PFSK-1 (cell line): ENCODE data around the gene FAM181A.

Source experiments
- FOXP2 ChIP-seq: optimal IDR thresholded peaks from 2 replicates; pipeline ENCODE3; 2011; ENCODE audit warnings: borderline replicate concordance, control low read depth, inconsistent platforms; ENCODE audit not compliant: insufficient read depth; ENCODE audit errors: extremely low read length, extremely low read depth
- POLR2AphosphoS5 ChIP-seq: IDR thresholded peaks from 2 replicates; pipeline ENCODE4 v1.6.1; 2012; ENCODE audit warnings: low read depth, mild to moderate bottlenecking, control low read depth, low read length, moderate library complexity
- REST ChIP-seq, 2 experiments: IDR thresholded peaks; 2 replicates each; pipeline versions ENCODE4 v1.6.1 to v1.8.0; 2011 to 2012; ENCODE audit warnings: low read depth in 2 of 2, low read length in 2 of 2, control low read depth in 1 of 2, inconsistent platforms in 1 of 2, mild to moderate bottlenecking in 1 of 2, moderate library complexity in 1 of 2; ENCODE audit not compliant: insufficient read depth in 1 of 2
- SIN3A ChIP-seq: IDR thresholded peaks from 2 replicates; pipeline ENCODE4 v1.6.1; 2012; ENCODE audit warnings: mild to moderate bottlenecking, low read length, moderate library complexity, borderline replicate concordance; ENCODE audit not compliant: insufficient read depth
- TAF1 ChIP-seq: IDR thresholded peaks from 2 replicates; pipeline ENCODE4 v1.6.1; 2012; ENCODE audit warnings: low read length, control low read depth, borderline replicate concordance; ENCODE audit not compliant: insufficient read depth

FAM181A gene

GRCh38 chr14:93957751-93958566 is 30.8 kb downstream of the FAM181A start:
- TF ChIP-seq TAF1 (no peak), SIN3A (no peak), REST (IDR thresholded peaks at IDR 0.05; ENCODE audit: insufficient read depth in 1 of 2, low read depth in 2 of 2, low read length in 2 of 2) (no peak), FOXP2 (no peak), POLR2AphosphoS5 (no peak)

- TF ChIP-seq TAF1 (no peak), REST (IDR thresholded peaks at IDR 0.05; ENCODE audit: insufficient read depth in 1 of 2, low read depth in 2 of 2, low read length in 2 of 2) (no peak), SIN3A (no peak), FOXP2 (no peak)
These were observed 31.6 kb downstream of the FAM181A start for GRCh38 chr14:93958567-93959238.

GRCh38 chr14:93959239-93960107 is 32.3 kb downstream of the FAM181A start:
- TF ChIP-seq SIN3A, result no peak
- TF ChIP-seq TAF1, result no peak
- no peak for TF ChIP-seq REST (IDR thresholded peaks at IDR 0.05; ENCODE audit: insufficient read depth in 1 of 2, low read depth in 2 of 2, low read length in 2 of 2)
- TF ChIP-seq POLR2AphosphoS5, result no peak
- no peak for TF ChIP-seq FOXP2

GRCh38 chr14:93960108-93960475 is 32.9 kb downstream of the FAM181A start:
- TF ChIP-seq SIN3A, result no peak
- no peak for TF ChIP-seq FOXP2
- no peak for TF ChIP-seq POLR2AphosphoS5
- TF ChIP-seq REST (IDR thresholded peaks at IDR 0.05; ENCODE audit: insufficient read depth in 1 of 2, low read depth in 2 of 2, low read length in 2 of 2), result no peak
- no peak for TF ChIP-seq TAF1
